ENCODE measurements around the gene IL17RE.
"Not testable (repeated sequence)": the region's sequence is repeated elsewhere in the genome, so short reads cannot be mapped to it uniquely, and the experiment has no call there.

Gene IL17RE

GRCh38 chr3:9866639-9867038 lies 36.0 kb upstream of the IL17RE start:
- Histone ChIP-seq H3K27me3 (ENCODE audit: control insufficient read depth, insufficient read depth, low read length) (no peaks in the 10 kb centered on the region), H3K4me3 (ENCODE audit: low read length) (no peak overlapping the region), H3K9ac (ENCODE audit: low read depth, low read length) (no peak overlapping the region), H3K4me1 (ENCODE audit: control insufficient read depth, insufficient read depth, low read length) (peaks cover 48% of the 10 kb centered on the region), H3K36me3 (ENCODE audit: insufficient read depth, low read length) (no peaks in the 10 kb centered on the region), H3K4me2 (ENCODE audit: low read length) (no peak overlapping the region), H3K9me3 (replicated peaks; ENCODE audit: low read length) (no peaks in the 10 kb centered on the region)

DNA sequence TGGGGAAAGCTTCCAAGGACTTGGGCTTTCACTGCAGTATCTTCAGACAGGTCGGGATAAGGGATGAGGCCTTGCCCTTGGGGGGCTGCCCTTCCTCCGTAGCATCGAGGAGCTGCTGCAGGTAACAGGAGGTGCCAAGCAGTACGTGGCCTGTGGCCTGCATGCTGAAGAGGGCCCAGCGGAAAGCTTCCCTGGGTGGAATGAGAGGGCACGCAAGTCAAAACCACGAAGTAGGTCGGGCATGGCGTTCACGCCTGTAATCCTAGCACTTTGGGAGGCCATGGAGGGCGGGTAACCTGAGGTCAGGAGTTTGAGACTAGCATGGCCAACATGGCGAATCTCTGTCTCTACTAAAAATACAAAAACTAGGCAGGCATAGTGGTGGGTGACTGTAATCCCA lies 35.5 kb upstream of the IL17RE start:
- no peaks in the 10 kb centered on the region for H3K36me3 ChIP-seq (ENCODE audit: insufficient read depth, low read length)
- peaks cover 52% of the 10 kb centered on the region for H3K4me1 ChIP-seq (ENCODE audit: control insufficient read depth, insufficient read depth, low read length)
- no peak overlapping the region for H3K9ac ChIP-seq (ENCODE audit: low read depth, low read length)
- H3K4me3 ChIP-seq (ENCODE audit: low read length), result no peak overlapping the region
- no peaks in the 10 kb centered on the region for H3K27me3 ChIP-seq (ENCODE audit: control insufficient read depth, insufficient read depth, low read length)
- no peaks in the 10 kb centered on the region for H3K9me3 ChIP-seq (replicated peaks; ENCODE audit: low read length)
- H3K4me2 ChIP-seq (ENCODE audit: low read length), result no peak overlapping the region

DNA sequence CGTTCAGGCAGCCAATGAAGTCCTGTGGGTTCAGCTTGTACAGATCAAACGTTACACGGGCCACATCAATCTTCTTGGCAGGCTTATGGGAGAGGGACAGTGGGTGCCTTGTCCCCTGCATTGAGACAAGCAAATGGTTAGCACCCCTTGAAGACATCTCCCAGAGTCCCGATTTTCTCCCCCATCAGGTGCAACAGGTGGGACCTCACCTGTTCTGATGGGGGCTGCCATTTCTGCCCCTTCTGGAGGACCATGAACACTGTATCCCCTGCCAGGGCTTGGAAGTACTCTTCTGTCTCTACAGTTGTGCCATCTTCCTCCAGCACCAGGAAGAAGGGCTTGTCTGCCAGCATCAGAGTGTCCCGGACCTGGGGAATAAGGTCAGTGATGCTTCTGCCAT lies 32.7 kb upstream of the IL17RE start:
- no peaks in the 10 kb centered on the region for H3K9me3 ChIP-seq (replicated peaks; ENCODE audit: low read length)
- no peak overlapping the region for H3K9ac ChIP-seq (ENCODE audit: low read depth, low read length)
- H3K27me3 ChIP-seq (ENCODE audit: control insufficient read depth, insufficient read depth, low read length), result no peaks in the 10 kb centered on the region
- H3K4me2 ChIP-seq (ENCODE audit: low read length), result no peak overlapping the region
- H3K4me1 ChIP-seq (ENCODE audit: control insufficient read depth, insufficient read depth, low read length), result peaks cover 30% of the 10 kb centered on the region
- no peak overlapping the region for H3K4me3 ChIP-seq (ENCODE audit: low read length)
- no peaks in the 10 kb centered on the region for H3K36me3 ChIP-seq (ENCODE audit: insufficient read depth, low read length)

DNA sequence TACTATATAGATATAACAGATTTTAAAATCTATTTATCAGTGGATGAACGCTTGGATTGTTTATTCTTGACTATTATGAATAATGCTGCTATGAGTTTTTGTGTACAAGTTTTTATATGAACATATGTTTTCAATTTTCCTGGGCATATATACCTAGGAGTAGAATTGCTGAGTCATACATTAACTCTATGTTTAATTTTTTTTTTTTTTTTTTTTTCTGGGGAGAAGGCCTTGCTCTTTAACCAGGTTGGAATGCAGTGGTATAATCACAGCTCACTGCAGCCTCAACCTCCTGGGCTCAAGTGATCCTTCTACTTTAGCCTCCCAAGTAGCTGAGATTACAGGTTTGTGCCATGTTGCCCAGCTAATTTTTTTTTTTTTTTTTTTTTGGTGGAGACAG lies 31.7 kb upstream of the IL17RE start:
- Histone ChIP-seq H3K9me3 (replicated peaks; ENCODE audit: low read length) (no peaks in the 10 kb centered on the region), H3K4me3 (ENCODE audit: low read length) (no peak overlapping the region), H3K36me3 (ENCODE audit: insufficient read depth, low read length) (no peaks in the 10 kb centered on the region), H3K9ac (ENCODE audit: low read depth, low read length) (no peak overlapping the region), H3K4me1 (ENCODE audit: control insufficient read depth, insufficient read depth, low read length) (peaks cover 36% of the 10 kb centered on the region), H3K4me2 (ENCODE audit: low read length) (no peak overlapping the region), H3K27me3 (ENCODE audit: control insufficient read depth, insufficient read depth, low read length) (no peaks in the 10 kb centered on the region)

GRCh38 chr3:9872067-9872466 lies 30.6 kb upstream of the IL17RE start:
- not testable (repeated sequence) for H3K4me2 ChIP-seq (ENCODE audit: low read length); H3K4me3 ChIP-seq (ENCODE audit: low read length); H3K36me3 ChIP-seq (ENCODE audit: insufficient read depth, low read length); H3K9ac ChIP-seq (ENCODE audit: low read depth, low read length); H3K27me3 ChIP-seq (ENCODE audit: control insufficient read depth, insufficient read depth, low read length); H3K9me3 ChIP-seq (replicated peaks; ENCODE audit: low read length)
- H3K4me1 ChIP-seq (ENCODE audit: control insufficient read depth, insufficient read depth, low read length), result peaks cover 25% of the 10 kb centered on the region

DNA sequence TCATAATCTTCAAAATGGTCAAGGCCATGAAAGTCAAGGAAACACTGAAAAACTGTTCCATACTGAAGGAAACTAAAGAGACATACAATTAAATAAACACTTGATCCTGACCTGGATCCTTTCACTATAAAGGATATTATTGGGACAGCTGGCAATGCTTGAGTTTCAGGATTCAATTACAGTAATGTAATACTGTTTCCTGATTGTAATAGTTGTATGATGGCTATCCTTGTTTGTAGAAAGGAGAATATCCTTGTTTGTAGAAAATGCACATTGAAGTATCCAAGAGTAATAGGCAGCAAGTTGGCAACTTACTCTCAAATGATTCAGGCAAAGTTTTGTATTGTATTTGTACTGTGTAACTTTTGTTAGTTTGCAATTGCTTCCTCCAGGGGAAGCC lies 27.2 kb upstream of the IL17RE start:
- Histone ChIP-seq H3K4me3 (ENCODE audit: low read length) (no peak overlapping the region), H3K36me3 (ENCODE audit: insufficient read depth, low read length) (no peaks in the 10 kb centered on the region), H3K4me2 (ENCODE audit: low read length) (no peak overlapping the region), H3K4me1 (ENCODE audit: control insufficient read depth, insufficient read depth, low read length) (peaks cover 26% of the 10 kb centered on the region), H3K9ac (ENCODE audit: low read depth, low read length) (no peak overlapping the region), H3K9me3 (replicated peaks; ENCODE audit: low read length) (no peaks in the 10 kb centered on the region), H3K27me3 (ENCODE audit: control insufficient read depth, insufficient read depth, low read length) (no peaks in the 10 kb centered on the region)

DNA sequence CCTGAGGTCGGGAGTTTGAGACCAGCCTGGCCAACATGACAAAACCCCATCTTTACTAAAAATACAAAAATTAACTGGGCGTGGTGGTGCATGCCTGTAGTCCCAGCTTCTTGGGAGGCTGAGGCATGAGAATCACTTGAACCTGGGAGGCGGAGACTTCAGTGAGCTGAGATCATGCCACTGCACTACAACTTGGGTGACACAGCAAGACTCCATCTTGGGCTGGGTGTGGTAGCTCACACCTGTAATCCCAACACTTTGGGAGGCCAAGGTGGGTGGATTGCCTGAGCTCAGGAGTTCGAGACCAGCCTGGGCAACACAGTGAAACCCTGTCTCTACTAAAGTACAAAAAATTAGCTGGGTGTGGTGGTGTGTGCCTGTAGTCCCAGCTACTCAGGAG lies 26.4 kb upstream of the IL17RE start:
- not testable (repeated sequence) for H3K27me3 ChIP-seq (ENCODE audit: control insufficient read depth, insufficient read depth, low read length); H3K9ac ChIP-seq (ENCODE audit: low read depth, low read length); H3K4me3 ChIP-seq (ENCODE audit: low read length); H3K4me2 ChIP-seq (ENCODE audit: low read length); H3K36me3 ChIP-seq (ENCODE audit: insufficient read depth, low read length); H3K9me3 ChIP-seq (replicated peaks; ENCODE audit: low read length)
- peaks cover 21% of the 10 kb centered on the region for H3K4me1 ChIP-seq (ENCODE audit: control insufficient read depth, insufficient read depth, low read length)

GRCh38 chr3:9876991-9877390 lies 25.7 kb upstream of the IL17RE start:
- Histone ChIP-seq H3K27me3 (ENCODE audit: control insufficient read depth, insufficient read depth, low read length) (no peaks in the 10 kb centered on the region), H3K36me3 (ENCODE audit: insufficient read depth, low read length) (no peaks in the 10 kb centered on the region), H3K4me1 (ENCODE audit: control insufficient read depth, insufficient read depth, low read length) (peaks cover 14% of the 10 kb centered on the region), H3K9me3 (replicated peaks; ENCODE audit: low read length) (no peaks in the 10 kb centered on the region), H3K4me2 (ENCODE audit: low read length) (no peak overlapping the region), H3K9ac (ENCODE audit: low read depth, low read length) (no peak overlapping the region), H3K4me3 (ENCODE audit: low read length) (no peak overlapping the region)

DNA sequence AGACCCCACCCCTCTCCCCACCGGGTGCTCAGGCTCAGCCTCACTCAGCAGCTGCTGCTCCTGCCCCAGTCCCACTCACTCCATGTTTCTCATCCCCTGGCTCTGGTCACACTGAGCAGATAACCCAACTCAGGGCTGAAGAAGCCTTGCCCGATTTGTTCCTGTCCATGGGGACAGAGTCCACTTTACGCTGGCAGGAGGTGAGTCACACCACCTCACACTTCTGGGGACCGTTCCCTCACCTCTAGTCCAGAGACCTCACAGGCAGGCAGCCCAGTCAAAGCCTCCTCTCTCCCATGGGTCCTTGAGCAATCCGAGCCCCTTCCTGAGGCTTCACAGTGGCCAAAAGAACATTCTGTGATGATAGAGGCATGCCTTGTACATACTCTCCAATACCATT lies 23.9 kb upstream of the IL17RE start:
- Histone ChIP-seq H3K27me3 (ENCODE audit: control insufficient read depth, insufficient read depth, low read length) (no peaks in the 10 kb centered on the region), H3K9me3 (replicated peaks; ENCODE audit: low read length) (no peaks in the 10 kb centered on the region), H3K4me1 (ENCODE audit: control insufficient read depth, insufficient read depth, low read length) (peaks cover 17% of the 10 kb centered on the region), H3K4me3 (ENCODE audit: low read length) (no peak overlapping the region), H3K36me3 (ENCODE audit: insufficient read depth, low read length) (no peaks in the 10 kb centered on the region), H3K4me2 (ENCODE audit: low read length) (no peak overlapping the region), H3K9ac (ENCODE audit: low read depth, low read length) (no peak overlapping the region)

- no peaks in the 10 kb centered on the region for H3K36me3 ChIP-seq (ENCODE audit: insufficient read depth, low read length)
- no peaks in the 10 kb centered on the region for H3K9me3 ChIP-seq (replicated peaks; ENCODE audit: low read length)
- H3K27me3 ChIP-seq (ENCODE audit: control insufficient read depth, insufficient read depth, low read length), result no peaks in the 10 kb centered on the region
- H3K9ac ChIP-seq (ENCODE audit: low read depth, low read length), result no peak within 1 kb of the TSS
- H3K4me1 ChIP-seq (ENCODE audit: control insufficient read depth, insufficient read depth, low read length), result peaks cover 29% of the 10 kb centered on the region
- H3K4me2 ChIP-seq (ENCODE audit: low read length), result no peak within 1 kb of the TSS
- H3K4me3 ChIP-seq (ENCODE audit: low read length), result no peak within 1 kb of the TSS
Measured at GRCh38 chr3:9879830-9880549, 22.7 kb upstream of the IL17RE start, which contains the start of gene CIDEC. Gene CIDEC (minus strand): TSS chr3:9880253. CDS start chr3:9878486, 1,767 bp downstream.

GRCh38 chr3:9881441-9881840 lies 21.2 kb upstream of the IL17RE start:
- Histone ChIP-seq H3K4me3 (ENCODE audit: low read length) (no peak overlapping the region), H3K4me1 (ENCODE audit: control insufficient read depth, insufficient read depth, low read length) (peaks cover 26% of the 10 kb centered on the region), H3K9me3 (replicated peaks; ENCODE audit: low read length) (no peaks in the 10 kb centered on the region), H3K36me3 (ENCODE audit: insufficient read depth, low read length) (no peaks in the 10 kb centered on the region), H3K9ac (ENCODE audit: low read depth, low read length) (no peak overlapping the region), H3K27me3 (ENCODE audit: control insufficient read depth, insufficient read depth, low read length) (no peaks in the 10 kb centered on the region), H3K4me2 (ENCODE audit: low read length) (no peak overlapping the region)

All from skeletal muscle satellite cell (primary cell).